HG03565 (cell line): Measurements from ENCODE around the gene DZIP1.
"Not testable (repeated sequence)": the region's sequence is repeated elsewhere in the genome, so short reads cannot be mapped to it uniquely, and the experiment has no call there.

Experiments used
- ATAC-seq: cut with Tn5 transposase; IDR thresholded peaks from one replicate; pipeline ENCODE4 v1.9.1; 2021; ENCODE audit warnings: mild to moderate bottlenecking, moderate library complexity; ENCODE audit not compliant: unreplicated experiment

Gene DZIP1

GRCh38 chr13:95603887-95604555, 40.5 kb downstream of the DZIP1 start:
- ATAC-seq = no peak

- no peak for ATAC-seq
Observed at GRCh38 chr13:95601906-95602305, 42.6 kb downstream of the DZIP1 start.

- ATAC-seq = no peak
Observed at GRCh38 chr13:95601216-95601615, 43.3 kb downstream of the DZIP1 start.

GRCh38 chr13:95596701-95597100, 47.8 kb downstream of the DZIP1 start:
- ATAC-seq = no peak

GRCh38 chr13:95593462-95593861, 51.0 kb downstream of the DZIP1 start:
- no peak for ATAC-seq

GRCh38 chr13:95588721-95589120, 55.8 kb downstream of the DZIP1 start:
- ATAC-seq = no peak

GRCh38 chr13:95588134-95588533, 56.4 kb downstream of the DZIP1 start:
- no peak for ATAC-seq

GRCh38 chr13:95585867-95586266, 58.6 kb downstream of the DZIP1 start:
- ATAC-seq = no peak

GRCh38 chr13:95579303-95579702, 65.2 kb downstream of the DZIP1 start:
- peak; percentile 97 for ATAC-seq

GRCh38 chr13:95573221-95573620, 71.3 kb downstream of the DZIP1 start:
- ATAC-seq = no peak

GRCh38 chr13:95571941-95572340, 72.6 kb downstream of the DZIP1 start:
- ATAC-seq = no peak

GRCh38 chr13:95570016-95570415, 74.5 kb downstream of the DZIP1 start:
- ATAC-seq = no peak

GRCh38 chr13:95568131-95568530, 76.4 kb downstream of the DZIP1 start:
- no peak for ATAC-seq

GRCh38 chr13:95565758-95566157, 78.7 kb downstream of the DZIP1 start:
- ATAC-seq = not testable (repeated sequence)

GRCh38 chr13:95564733-95565291, 79.7 kb downstream of the DZIP1 start:
- ATAC-seq = no peak

- ATAC-seq = no peak
Observed at GRCh38 chr13:95564091-95564490, 80.4 kb downstream of the DZIP1 start.

- ATAC-seq = no peak
Observed at GRCh38 chr13:95560387-95560786, 84.1 kb downstream of the DZIP1 start.

- ATAC-seq = no peak
Observed at GRCh38 chr13:95559100-95559499, 85.4 kb downstream of the DZIP1 start.

- no peak for ATAC-seq
Observed at GRCh38 chr13:95557013-95557412, 87.5 kb downstream of the DZIP1 start.

GRCh38 chr13:95553581-95554385, 90.7 kb downstream of the DZIP1 start:
- no peak for ATAC-seq

- ATAC-seq = no peak
Observed at GRCh38 chr13:95552539-95553441, 91.7 kb downstream of the DZIP1 start, which contains the start of gene CLDN10. TSS of gene CLDN10 (plus strand) at chr13:95552720. CDS start at chr13:95552754, 34 bp downstream.
